OCI-LY1 (cell line): Measurements from ENCODE around the gene IFI30.

ENCODE experiments used
- H2AFZ ChIP-seq: fragments of 200-600 bp; sonication (generic), shearing (Covaris generic); 2 replicates; pipeline ENCODE4 v1.6.0; 2014; ENCODE audit warnings: antibody characterized with exemption, mild to moderate bottlenecking, low read length
- H3F3A ChIP-seq: fragments of 200-600 bp; sonication (generic), shearing (Covaris generic); 2 replicates; pipeline ENCODE4 v1.6.0; 2014; ENCODE audit warnings: mild to moderate bottlenecking, antibody characterized with exemption, low read length, moderate library complexity; ENCODE audit not compliant: insufficient read depth
- H3K27ac ChIP-seq: fragments of 200-600 bp; sonication (generic); 2 replicates; pipeline ENCODE4 v1.5.1; 2014; ENCODE audit warnings: low read length, mixed run types, mild to moderate bottlenecking, low read depth; ENCODE audit not compliant: poor library complexity, severe bottlenecking
- H3K27me3 ChIP-seq: fragments of 200-600 bp; sonication (generic); 2 replicates; pipeline ENCODE4 v1.6.0; 2014; ENCODE audit warnings: antibody characterized with exemption, mild to moderate bottlenecking, low read length, moderate library complexity; ENCODE audit not compliant: insufficient read depth
- H3K36me3 ChIP-seq: fragments of 200-600 bp; sonication (generic); 2 replicates; pipeline ENCODE4 v1.6.1; 2014; ENCODE audit warnings: mild to moderate bottlenecking, antibody characterized with exemption, low read length, moderate library complexity, mixed read lengths; ENCODE audit not compliant: insufficient read depth
- H3K4me1 ChIP-seq: fragments of 200-600 bp; sonication (generic); 2 replicates; pipeline ENCODE4 v1.5.1; 2014; ENCODE audit warnings: mild to moderate bottlenecking, low read length, moderate library complexity; ENCODE audit not compliant: insufficient read depth, severe bottlenecking
- H3K4me2 ChIP-seq: fragments of 200-600 bp; sonication (generic), shearing (Covaris generic); 2 replicates; pipeline ENCODE4 v1.6.1; 2014; ENCODE audit warnings: low read length
- H3K4me3 ChIP-seq: fragments of 200-600 bp; sonication (generic); 2 replicates; pipeline ENCODE4 v1.5.1; 2014; ENCODE audit warnings: low read length, low read depth, mild to moderate bottlenecking, mixed read lengths; ENCODE audit not compliant: poor library complexity, severe bottlenecking
- H3K79me2 ChIP-seq: fragments of 200-600 bp; shearing (Covaris generic); 2 replicates; pipeline ENCODE4 v1.6.1; 2016; ENCODE audit warnings: mixed run types, low read length, mixed read lengths; ENCODE audit not compliant: insufficient read depth
- H3K9ac ChIP-seq: fragments of 200-600 bp; sonication (generic), shearing (Covaris generic); 2 replicates; pipeline ENCODE4 v1.6.1; 2014; ENCODE audit warnings: mild to moderate bottlenecking, low read length, mixed read lengths
- H3K9me2 ChIP-seq: fragments of 200-600 bp; sonication (generic), shearing (Covaris generic); 2 replicates; pipeline ENCODE4 v1.6.1; 2014; ENCODE audit warnings: low read depth, mild to moderate bottlenecking, low read length, mixed read lengths
- H3K9me3 ChIP-seq: fragments of 200-600 bp; shearing (Covaris generic); 2 replicates; pipeline ENCODE4 v1.6.1; 2014; ENCODE audit warnings: low read length, mixed read lengths
- H4K20me1 ChIP-seq: fragments of 200-600 bp; sonication (generic), shearing (Covaris generic); 2 replicates; pipeline ENCODE4 v1.6.0; 2016; ENCODE audit warnings: mild to moderate bottlenecking, low read length; ENCODE audit not compliant: insufficient read depth
- CTCF ChIP-seq: fragments of 200-600 bp; sonication (generic), shearing (Covaris generic); IDR thresholded peaks from 2 replicates; pipeline ENCODE4 v1.5.1; 2017; ENCODE audit warnings: mild to moderate bottlenecking, antibody characterized with exemption, low read length, moderate library complexity, mixed read lengths
- EZH2 ChIP-seq: fragments of 200-600 bp; sonication (generic), shearing (Covaris generic); IDR thresholded peaks from 2 replicates; pipeline ENCODE4 v1.8.0; 2017; ENCODE audit warnings: borderline replicate concordance, mixed run types, mild to moderate bottlenecking, antibody characterized with exemption, low read length, moderate library complexity, mixed read lengths

Gene IFI30

GRCh38 chr19:18191640-18192062 is 18.0 kb downstream of the IFI30 start:
- no peaks in the 10 kb centered on the region for H3K79me2 ChIP-seq
- no peaks in the 10 kb centered on the region for H3K27me3 ChIP-seq
- no peaks in the 10 kb centered on the region for H3K9me2 ChIP-seq
- H2AFZ ChIP-seq = no peak overlapping the region
- peak overlapping the region; percentile 89 for H3K27ac ChIP-seq
- peaks cover 11% of the 10 kb centered on the region; the same call in 1 of the 2 replicates for H3F3A ChIP-seq
- H3K4me2 ChIP-seq = peak overlapping the region; percentile 84
- TF ChIP-seq CTCF (no peak; the same call in 1 of the 2 replicates), EZH2 (no peak)
- H3K36me3 ChIP-seq = peaks cover 9% of the 10 kb centered on the region; the same call in 1 of the 2 replicates
- H3K4me1 ChIP-seq = peaks cover 38% of the 10 kb centered on the region
- H3K4me3 ChIP-seq = peak overlapping the region; percentile 66
- no peaks in the 10 kb centered on the region for H3K9me3 ChIP-seq
- H3K9ac ChIP-seq = peak overlapping the region; percentile 66; the same call in 1 of the 2 replicates
- no peaks in the 10 kb centered on the region for H4K20me1 ChIP-seq

GRCh38 chr19:18192673-18193387 is 19.2 kb downstream of the IFI30 start, which contains the start of gene MPV17L2:
Gene MPV17L2, plus strand, starts transcription at chr19:18193218. Its CDS starts 64 bp downstream, at chr19:18193282.
- peak within 1 kb of the TSS; percentile 69 for H3K4me3 ChIP-seq
- peak within 1 kb of the TSS; percentile 87 for H3K4me2 ChIP-seq

More at GRCh38 chr19:18192673-18193387, 19.2 kb downstream of the IFI30 start, which contains the start of gene MPV17L2:
- TF ChIP-seq EZH2 = no peak
- no peak for TF ChIP-seq CTCF
- peak within 1 kb of the TSS; percentile 89 for H3K27ac ChIP-seq
- H3K27me3 ChIP-seq = no peaks in the 10 kb centered on the region
- peaks cover 11% of the 10 kb centered on the region; the same call in 1 of the 2 replicates for H3F3A ChIP-seq
- H3K9me3 ChIP-seq = no peaks in the 10 kb centered on the region
- H4K20me1 ChIP-seq = no peaks in the 10 kb centered on the region
- H3K4me1 ChIP-seq = peaks cover 38% of the 10 kb centered on the region
- peaks cover 20% of the 10 kb centered on the region; the same call in 1 of the 2 replicates for H3K36me3 ChIP-seq
- no peaks in the 10 kb centered on the region for H3K9me2 ChIP-seq
- H3K9ac ChIP-seq = peak within 1 kb of the TSS; percentile 68
- H3K79me2 ChIP-seq = no peaks in the 10 kb centered on the region
- H2AFZ ChIP-seq = no peak within 1 kb of the TSS
